Measurements from ENCODE around the gene CACNA1C. TPM values are rescaled to one million over a fixed set of nuclear protein-coding genes. Genes with fewer than 3 reads are reported as not detected.

The CACNA1C gene
- total RNA-seq, 1 donor from 2014 or later: 171 TPM

DNA sequence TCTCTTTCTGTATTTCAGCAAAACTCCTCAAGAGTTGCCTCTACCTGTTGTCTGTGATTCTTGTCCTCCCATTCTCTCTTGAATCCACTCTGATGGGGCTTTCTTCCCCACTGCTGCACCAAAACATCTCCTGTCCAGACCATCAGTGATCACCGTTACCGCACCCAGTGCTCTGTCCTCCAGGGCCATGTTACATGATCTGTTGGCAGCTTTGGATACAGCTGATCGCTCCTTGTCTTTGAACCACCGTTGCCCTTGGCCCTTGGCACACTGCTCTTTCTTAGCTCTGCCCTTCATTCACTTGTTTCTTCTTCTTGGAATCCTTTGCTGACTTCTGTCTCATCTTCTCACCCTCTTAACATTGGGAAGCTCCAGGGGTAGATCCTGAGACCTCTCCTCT, 408.3 kb downstream of the CACNA1C start:
- intact Hi-C loops (cut with DNase I): no loop called here
- no peak for ATAC-seq
- no peak for DNase-seq (ENCODE audit: missing footprints)

- intact Hi-C loops (cut with DNase I): no loop called here
- DNase-seq (ENCODE audit: missing footprints): peak; percentile 44
- ATAC-seq: no peak
Observed at GRCh38 chr12:2461645-2462044, 408.9 kb downstream of the CACNA1C start.

GRCh38 chr12:2462087-2462486, 409.3 kb downstream of the CACNA1C start:
- peak; percentile 26 for ATAC-seq
- peak; percentile 42 for DNase-seq (ENCODE audit: missing footprints)
- intact Hi-C loops (cut with DNase I): no loop called here

DNA sequence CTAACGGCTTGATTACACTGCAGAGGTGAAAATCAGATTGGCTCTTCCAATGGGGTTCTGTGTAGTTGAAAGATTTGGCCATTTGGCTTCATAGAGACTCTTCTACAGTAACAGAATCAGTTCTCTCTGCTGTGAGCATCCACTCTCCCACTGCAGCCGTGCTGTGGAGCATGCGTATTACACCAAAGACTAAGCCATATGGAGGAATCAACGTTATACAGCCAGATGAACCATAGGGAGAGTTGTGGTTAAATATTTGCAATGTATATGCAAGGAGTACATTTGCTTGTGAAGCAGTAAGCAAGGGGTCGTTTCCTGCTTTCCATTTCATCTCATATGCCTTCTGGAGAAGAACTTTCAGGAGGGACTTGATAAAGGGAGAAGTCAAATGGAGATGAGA, 410.9 kb downstream of the CACNA1C start:
- DNase-seq (ENCODE audit: missing footprints) (no peak), ATAC-seq (no peak)
- intact Hi-C loops (cut with DNase I): no loop called here

- ATAC-seq (no peak), DNase-seq (ENCODE audit: missing footprints) (no peak)
- intact Hi-C loops (cut with DNase I): no loop called here
Observed at GRCh38 chr12:2465681-2466080, 412.9 kb downstream of the CACNA1C start.

DNA sequence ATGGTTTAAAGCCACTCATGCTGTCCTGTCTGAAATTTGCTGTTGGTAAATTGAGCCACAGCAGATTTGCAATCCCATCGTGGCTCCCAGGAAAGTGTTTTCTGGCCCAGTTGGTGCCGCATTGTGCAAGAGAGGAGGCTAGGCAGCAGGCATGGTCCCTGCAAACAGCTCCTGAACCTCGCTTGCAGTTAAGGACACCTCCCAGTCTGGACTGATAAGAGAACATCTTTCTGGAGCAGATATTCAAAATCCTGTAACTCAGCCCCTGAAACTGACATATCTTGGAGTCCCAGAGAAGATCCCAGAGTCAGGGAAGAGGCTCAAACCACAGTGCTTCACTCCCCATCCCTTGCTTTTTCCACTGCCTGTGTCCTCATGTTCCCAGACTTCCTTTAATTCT, 413.4 kb downstream of the CACNA1C start:
- DNase-seq (ENCODE audit: missing footprints) (no peak), ATAC-seq (no peak)
- intact Hi-C loops (cut with DNase I): no loop called here

GRCh38 chr12:2467447-2468195, 414.8 kb downstream of the CACNA1C start:
- DNase-seq (ENCODE audit: missing footprints): no peak
- intact Hi-C loops (cut with DNase I): no loop called here
- ATAC-seq: no peak

GRCh38 chr12:2475984-2476383, 423.2 kb downstream of the CACNA1C start:
- DNase-seq (ENCODE audit: missing footprints) (peak; percentile 43), ATAC-seq (no peak)
- intact Hi-C loops (cut with DNase I): no loop called here

DNA sequence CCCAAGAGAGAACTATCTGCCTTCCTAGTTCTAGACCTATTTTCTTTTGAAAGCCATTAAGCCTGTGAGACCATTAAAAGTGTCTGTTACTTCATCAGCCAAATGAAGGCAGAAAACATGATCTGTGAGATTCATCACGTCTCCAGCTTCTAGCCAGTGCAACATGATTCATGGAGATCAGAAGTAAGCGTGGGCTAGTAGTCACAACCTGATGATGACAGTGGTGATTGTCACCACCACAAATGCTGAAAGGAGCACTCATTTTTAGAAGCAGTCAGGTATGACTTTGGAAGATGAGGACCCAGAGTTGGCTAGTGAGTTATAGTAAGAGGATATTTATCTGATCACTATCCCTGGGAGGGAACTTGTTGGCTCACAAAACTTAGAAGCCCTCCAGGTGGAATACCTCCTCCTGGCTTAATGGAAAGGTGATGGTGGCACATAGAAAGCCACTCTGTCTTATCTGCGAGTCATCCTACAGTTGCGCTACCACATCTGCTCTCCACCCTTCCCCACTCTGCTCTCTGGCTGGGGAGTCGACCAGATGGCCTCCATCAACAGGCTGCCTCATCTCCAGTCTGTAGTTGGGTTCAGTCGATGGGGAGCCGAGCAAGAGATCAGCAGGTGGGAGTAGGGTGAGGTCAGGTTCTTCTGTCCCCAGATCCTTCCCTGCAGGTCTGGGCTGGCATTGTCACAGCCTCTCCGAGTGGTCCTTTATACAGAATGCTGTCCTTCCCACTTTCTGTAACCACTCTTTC, 424.4 kb downstream of the CACNA1C start:
- ATAC-seq (no peak), DNase-seq (ENCODE audit: missing footprints) (no peak)
- intact Hi-C loops (cut with DNase I): no loop called here

GRCh38 chr12:2479851-2480535, 427.2 kb downstream of the CACNA1C start:
- no peak for DNase-seq (ENCODE audit: missing footprints)
- ATAC-seq: no peak
- intact Hi-C loops (cut with DNase I): no loop called here

- ATAC-seq (no peak), DNase-seq (ENCODE audit: missing footprints) (no peak)
- intact Hi-C loops (cut with DNase I): no loop called here
Observed at GRCh38 chr12:2481346-2481745, 428.6 kb downstream of the CACNA1C start.

DNA sequence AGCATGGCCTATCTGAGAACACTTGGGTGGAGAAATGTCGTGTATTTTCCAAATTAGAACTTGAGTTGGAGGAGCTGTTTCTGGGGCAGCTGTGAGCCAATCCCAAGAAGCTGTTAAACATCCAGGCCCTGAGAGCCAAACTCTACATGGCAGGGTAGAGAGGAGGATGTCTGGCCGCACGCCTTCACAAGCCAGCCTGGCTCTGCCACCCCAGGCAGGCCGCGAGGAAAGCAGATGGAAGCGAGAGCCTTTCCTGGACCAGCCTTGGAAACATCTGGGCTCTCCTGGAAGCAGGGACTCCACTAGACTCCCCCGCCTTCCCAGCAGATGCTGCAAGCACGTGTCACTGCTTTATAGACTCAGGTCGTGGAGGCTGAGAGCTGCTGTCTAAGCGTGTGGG, 429.2 kb downstream of the CACNA1C start:
- peak; percentile 40 for ATAC-seq
- DNase-seq (ENCODE audit: missing footprints): no peak

DNA sequence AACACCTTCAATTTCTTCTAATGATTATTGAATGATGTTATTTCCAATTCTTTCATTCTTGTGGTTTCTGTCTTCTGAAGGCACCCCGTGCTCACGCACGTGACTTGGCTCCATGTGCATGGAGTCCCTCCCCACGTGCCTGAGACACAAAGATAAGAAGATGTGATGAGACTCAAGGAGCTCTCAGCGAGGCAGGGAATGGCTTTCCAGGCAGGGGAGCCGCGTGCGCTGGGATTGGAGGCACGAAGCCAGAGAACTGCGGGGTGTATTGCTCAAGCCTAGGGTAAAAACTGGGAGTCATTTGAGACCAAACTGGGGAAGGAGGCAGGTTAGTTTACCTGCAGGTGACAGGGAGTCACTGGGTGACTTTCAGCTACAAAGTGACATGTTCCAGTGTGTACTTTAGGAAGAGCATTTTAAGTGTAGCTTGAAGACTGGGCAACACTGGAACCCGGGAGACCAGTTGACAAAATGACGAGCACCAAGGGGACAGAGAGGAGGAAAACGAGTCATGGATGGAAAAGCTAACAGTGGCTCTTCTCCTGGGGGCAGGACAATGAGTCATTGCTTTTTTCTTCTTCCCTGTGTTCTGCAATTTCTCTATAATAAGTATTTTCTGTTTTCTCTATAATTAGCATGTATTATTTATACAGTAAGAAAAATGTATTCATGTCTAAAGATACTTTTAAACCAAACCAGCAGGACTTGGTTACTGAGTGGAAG, 430.3 kb downstream of the CACNA1C start:
- intact Hi-C loops (cut with DNase I): no loop called here
- ATAC-seq (no peak), DNase-seq (ENCODE audit: missing footprints) (no peak)

More for the DNA sequence above, 429.2 kb downstream of the CACNA1C start:
- intact Hi-C loops (cut with DNase I): no loop called here

DNA sequence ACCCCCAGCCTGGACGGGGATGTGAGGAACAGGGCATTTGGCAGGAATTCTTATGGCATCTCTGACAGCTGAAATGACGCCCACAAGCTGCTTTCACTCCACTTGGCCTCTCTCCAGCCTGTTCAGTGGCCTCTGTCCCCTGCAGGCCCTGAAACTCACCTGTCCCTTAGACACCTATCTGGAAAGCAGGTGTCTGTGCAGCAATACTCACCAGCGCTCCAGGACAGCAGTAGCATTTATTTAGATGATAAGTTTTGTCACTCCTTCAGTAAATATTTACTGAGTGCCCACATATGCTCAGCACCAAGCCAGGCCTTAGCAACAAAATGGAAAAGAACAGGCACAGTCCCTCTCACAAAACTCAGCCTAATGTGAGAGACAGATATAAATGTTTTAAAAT, 430.9 kb downstream of the CACNA1C start:
- intact Hi-C loops (cut with DNase I): no loop called here
- ATAC-seq: no peak
- no peak for DNase-seq (ENCODE audit: missing footprints)

- intact Hi-C loops (cut with DNase I): no loop called here
- DNase-seq (ENCODE audit: missing footprints) (no peak), ATAC-seq (no peak)
Observed at GRCh38 chr12:2484141-2484776, 431.5 kb downstream of the CACNA1C start.

GRCh38 chr12:2485681-2486080, 432.9 kb downstream of the CACNA1C start:
- intact Hi-C loops (cut with DNase I): no loop called here
- no peak for DNase-seq (ENCODE audit: missing footprints)
- no peak for ATAC-seq

GRCh38 chr12:2486796-2487195, 434.0 kb downstream of the CACNA1C start:
- ATAC-seq (no peak), DNase-seq (ENCODE audit: missing footprints) (no peak)
- intact Hi-C loops (cut with DNase I): no loop called here

- intact Hi-C loops (cut with DNase I): no loop called here
- DNase-seq (ENCODE audit: missing footprints) (no peak), ATAC-seq (no peak)
Observed at GRCh38 chr12:2487278-2487677, 434.5 kb downstream of the CACNA1C start.

GRCh38 chr12:2488131-2488530, 435.3 kb downstream of the CACNA1C start:
- no peak for ATAC-seq
- no peak for DNase-seq (ENCODE audit: missing footprints)
- intact Hi-C loops (cut with DNase I): no loop called here
